BJ (cell line): ENCODE measurements around the gene MKKS. TPM values are rescaled to one million over a fixed set of nuclear protein-coding genes. Genes with fewer than 3 reads are reported as not detected.

Source experiments
- CTCF ChIA-PET: fragments of 350-600 bp; formaldehyde crosslinking; extraction: SDS; loops from one replicate; lab custom pipeline; 2021; ENCODE audit warnings: antibody characterized with exemption, inconsistent platforms; lab: Yijun Ruan, JAX
- POLR2A ChIA-PET: fragments of 300-600 bp; sonication (Branson Sonifier 250); formaldehyde crosslinking; extraction: SDS; loops from one replicate; lab custom pipeline; 2021; ENCODE audit warnings: antibody characterized with exemption; lab: Charles Lee
- DNase-seq: peaks from one replicate; pipeline ENCODE4 v3.0.0-alpha.2; 2011; ENCODE audit warnings: low read depth
- H3K27me3 ChIP-seq: 2 replicates; pipeline ENCODE4 v1.6.0; 2011; ENCODE audit warnings: low read length; ENCODE audit not compliant: control insufficient read depth, insufficient read depth
- H3K36me3 ChIP-seq: 2 replicates; pipeline ENCODE4 v1.5.1; 2011; ENCODE audit warnings: low read length; ENCODE audit not compliant: control insufficient read depth, insufficient read depth
- H3K4me3 ChIP-seq: 2 replicates; pipeline ENCODE4 v1.5.1; 2011; ENCODE audit warnings: low read depth, mild to moderate bottlenecking, control low read depth, low read length
- CTCF ChIP-seq: IDR thresholded peaks from 2 replicates; pipeline ENCODE4 v1.5.1; 2011; ENCODE audit warnings: low read depth, mild to moderate bottlenecking, control low read depth, inconsistent platforms, low read length, moderate library complexity; ENCODE audit not compliant: insufficient read depth
- polyA plus RNA-seq: library from polyadenylated mRNA; depleted of rRNA; stranded (reverse); fragments of >200 nt; gene quantifications from 2 replicates; pipeline ENCODE4 v1.2.3, GENCODE V29; 2011

The MKKS gene
- polyA plus RNA-seq, 1 experiment, result 8.0 TPM

- POLR2A ChIA-PET, result no interaction called here
- no peak overlapping the region for H3K4me3 ChIP-seq
- H3K36me3 ChIP-seq, result no peaks in the 10 kb centered on the region
- TF ChIP-seq CTCF, result no peak
- no peaks in the 10 kb centered on the region for H3K27me3 ChIP-seq
- DNase-seq, result no peak
- CTCF ChIA-PET, result interaction anchor here (1.2 kb wide), 1 partner anchor 410 kb away, joined by 3 read pairs; no protein-coding TSS in a partner anchor
These were observed 45.4 kb downstream of the MKKS start for GRCh38 chr20:10388597-10388996.

GRCh38 chr20:10387686-10388085 lies 46.3 kb downstream of the MKKS start:
- Histone ChIP-seq H3K4me3 (no peak overlapping the region), H3K27me3 (no peaks in the 10 kb centered on the region), H3K36me3 (no peaks in the 10 kb centered on the region)
- ChIA-PET POLR2A (no interaction called here), CTCF (interaction anchor here (1.0 kb wide), 1 partner anchor 39 kb away, joined by 5 read pairs; no protein-coding TSS in a partner anchor)
- no peak for DNase-seq
- no peak for TF ChIP-seq CTCF

GRCh38 chr20:10385850-10386544 lies 48.0 kb downstream of the MKKS start:
- CTCF ChIA-PET, result interaction anchor here (1.0 kb wide), 1 partner anchor 244 kb away, joined by 3 read pairs; no protein-coding TSS in a partner anchor
- H3K36me3 ChIP-seq, result no peaks in the 10 kb centered on the region
- POLR2A ChIA-PET, result no interaction called here
- no peak for DNase-seq
- TF ChIP-seq CTCF, result no peak
- no peaks in the 10 kb centered on the region for H3K27me3 ChIP-seq
- no peak overlapping the region for H3K4me3 ChIP-seq

GRCh38 chr20:10381477-10381876 lies 52.5 kb downstream of the MKKS start:
- POLR2A ChIA-PET, result no interaction called here
- Histone ChIP-seq H3K27me3 (no peaks in the 10 kb centered on the region), H3K36me3 (no peaks in the 10 kb centered on the region), H3K4me3 (no peak overlapping the region)
- TF ChIP-seq CTCF, result no peak
- CTCF ChIA-PET, result interaction anchor here (0.6 kb wide), 1 partner anchor 14 kb away, joined by 3 read pairs; no protein-coding TSS in a partner anchor
- DNase-seq, result no peak

GRCh38 chr20:10379761-10380160 lies 54.3 kb downstream of the MKKS start:
- POLR2A ChIA-PET, result no interaction called here

More at GRCh38 chr20:10379761-10380160, 54.3 kb downstream of the MKKS start:
- CTCF ChIA-PET, result interaction anchor here (1.5 kb wide), 1 partner anchor 402 kb away, joined by 4 read pairs; no protein-coding TSS in a partner anchor
- no peak for TF ChIP-seq CTCF
- H3K27me3 ChIP-seq, result no peaks in the 10 kb centered on the region
- no peak overlapping the region for H3K4me3 ChIP-seq
- H3K36me3 ChIP-seq, result no peaks in the 10 kb centered on the region
- DNase-seq, result no peak
